ENCODE measurements around the gene LGR4.

DNA sequence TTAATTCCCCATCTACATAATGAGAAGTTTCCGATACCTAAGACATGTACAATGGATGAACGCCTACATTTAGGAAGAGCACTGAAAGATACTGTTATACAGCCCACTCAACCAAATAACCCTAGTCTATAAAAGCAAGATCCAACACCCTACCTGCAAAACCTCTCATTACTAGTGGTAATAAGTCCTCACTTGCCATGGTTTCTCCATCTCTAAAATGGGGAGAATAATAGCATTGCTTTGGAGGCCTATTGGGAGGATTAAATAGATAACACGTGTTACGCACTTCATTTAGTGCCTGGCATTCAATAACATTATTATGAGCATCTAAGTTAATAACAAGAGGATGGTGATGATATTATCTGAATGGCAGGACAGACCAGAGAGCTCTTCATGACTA lies 16.9 kb downstream of the LGR4 start:
- TF ChIP-seq POLR2A (IDR thresholded peaks at IDR 0.05; ENCODE audit: low read depth, low read length) (no peak), MXI1 (IDR thresholded peaks at IDR 0.05; ENCODE audit: borderline replicate concordance, low read depth, low read length) (no peak), CTCF (conservative IDR thresholded peaks at IDR 0.05; ENCODE audit: low read depth, low read length) (no peak), RAD21 (IDR thresholded peaks at IDR 0.05; ENCODE audit: low read length) (no peak), SMC3 (IDR thresholded peaks at IDR 0.05; ENCODE audit: low read depth, low read length) (no peak)

All from IMR-90 (cell line).